ENCODE results near the gene IGLL5.

DNA sequence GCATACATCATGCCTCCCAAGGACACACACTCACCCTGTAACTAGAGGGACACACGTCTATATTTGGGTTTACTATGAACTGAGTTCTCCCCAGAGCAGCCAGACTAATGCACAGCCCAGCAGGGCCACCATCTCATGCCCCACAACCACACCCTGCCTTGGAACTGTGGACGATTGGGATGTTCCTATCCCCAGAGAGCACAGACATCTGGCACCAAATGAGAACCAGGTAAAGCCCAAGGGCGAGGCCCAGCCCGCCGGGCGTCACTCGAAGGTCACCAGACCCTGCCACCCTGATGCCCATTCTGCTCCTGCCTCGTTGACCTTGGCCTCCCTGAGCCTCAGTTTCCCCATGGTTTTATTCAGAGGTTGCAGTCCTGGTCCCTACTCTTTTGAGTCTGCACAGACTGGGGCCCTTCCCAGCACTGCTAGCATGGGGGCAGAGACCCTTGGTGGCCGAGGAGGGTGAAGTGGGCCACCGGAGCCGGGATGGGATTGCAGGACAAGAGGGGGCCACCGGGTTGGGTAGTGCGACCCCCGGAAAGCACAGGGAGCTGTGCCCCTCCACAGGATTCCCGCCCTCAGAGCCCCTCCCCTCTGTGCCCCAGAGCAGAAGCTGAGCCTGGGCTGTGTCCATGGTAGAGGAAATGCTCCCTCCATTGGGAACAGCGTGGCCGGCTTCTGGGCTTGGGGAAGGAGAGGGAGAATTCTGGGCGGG, 56.8 kb downstream of the IGLL5 start:
- TF ChIP-seq, protein P1, sequence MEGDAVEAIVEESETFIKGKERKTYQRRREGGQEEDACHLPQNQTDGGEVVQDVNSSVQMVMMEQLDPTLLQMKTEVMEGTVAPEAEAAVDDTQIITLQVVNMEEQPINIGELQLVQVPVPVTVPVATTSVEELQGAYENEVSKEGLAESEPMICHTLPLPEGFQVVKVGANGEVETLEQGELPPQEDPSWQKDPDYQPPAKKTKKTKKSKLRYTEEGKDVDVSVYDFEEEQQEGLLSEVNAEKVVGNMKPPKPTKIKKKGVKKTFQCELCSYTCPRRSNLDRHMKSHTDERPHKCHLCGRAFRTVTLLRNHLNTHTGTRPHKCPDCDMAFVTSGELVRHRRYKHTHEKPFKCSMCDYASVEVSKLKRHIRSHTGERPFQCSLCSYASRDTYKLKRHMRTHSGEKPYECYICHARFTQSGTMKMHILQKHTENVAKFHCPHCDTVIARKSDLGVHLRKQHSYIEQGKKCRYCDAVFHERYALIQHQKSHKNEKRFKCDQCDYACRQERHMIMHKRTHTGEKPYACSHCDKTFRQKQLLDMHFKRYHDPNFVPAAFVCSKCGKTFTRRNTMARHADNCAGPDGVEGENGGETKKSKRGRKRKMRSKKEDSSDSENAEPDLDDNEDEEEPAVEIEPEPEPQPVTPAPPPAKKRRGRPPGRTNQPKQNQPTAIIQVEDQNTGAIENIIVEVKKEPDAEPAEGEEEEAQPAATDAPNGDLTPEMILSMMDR (IDR thresholded peaks at IDR 0.05): no peak
- TF ChIP-seq POLR2A (IDR thresholded peaks at IDR 0.05): no peak

All from heart left ventricle (tissue), 13 donors.